A673 (cell line): Measurements from ENCODE around the gene IGSF10.

Source experiments
- CTCF ChIP-seq: fragments of 300-800, 200-600 bp; sonication (generic); conservative IDR thresholded peaks from 2 replicates; pipeline ENCODE4 v1.5.1; 2017; ENCODE audit warnings: low read depth, mild to moderate bottlenecking, antibody characterized with exemption, low read length, moderate library complexity, mixed read lengths
- EZH2 ChIP-seq: fragments of 200-600 bp; sonication (generic); IDR thresholded peaks from 2 replicates; pipeline ENCODE4 v1.6.1; 2017; ENCODE audit warnings: borderline replicate concordance, low read depth, mild to moderate bottlenecking, mixed read lengths, antibody characterized with exemption, low read length; ENCODE audit not compliant: poor library complexity, severe bottlenecking

- TF ChIP-seq CTCF (no peak), EZH2 (no peak)
Measured at GRCh38 chr3:151491525-151491924, 30.7 kb upstream of the IGSF10 start.
